ENCODE results near the gene CYSRT1. TPM values are rescaled to one million over a fixed set of nuclear protein-coding genes. Genes with fewer than 3 reads are reported as not detected.
A peak's percentile ranks its signal among the peaks of the same experiment; 100 is the strongest.

Gene CYSRT1
- polyA plus RNA-seq, 3 donors = 0.17 TPM; not detected in 2

DNA sequence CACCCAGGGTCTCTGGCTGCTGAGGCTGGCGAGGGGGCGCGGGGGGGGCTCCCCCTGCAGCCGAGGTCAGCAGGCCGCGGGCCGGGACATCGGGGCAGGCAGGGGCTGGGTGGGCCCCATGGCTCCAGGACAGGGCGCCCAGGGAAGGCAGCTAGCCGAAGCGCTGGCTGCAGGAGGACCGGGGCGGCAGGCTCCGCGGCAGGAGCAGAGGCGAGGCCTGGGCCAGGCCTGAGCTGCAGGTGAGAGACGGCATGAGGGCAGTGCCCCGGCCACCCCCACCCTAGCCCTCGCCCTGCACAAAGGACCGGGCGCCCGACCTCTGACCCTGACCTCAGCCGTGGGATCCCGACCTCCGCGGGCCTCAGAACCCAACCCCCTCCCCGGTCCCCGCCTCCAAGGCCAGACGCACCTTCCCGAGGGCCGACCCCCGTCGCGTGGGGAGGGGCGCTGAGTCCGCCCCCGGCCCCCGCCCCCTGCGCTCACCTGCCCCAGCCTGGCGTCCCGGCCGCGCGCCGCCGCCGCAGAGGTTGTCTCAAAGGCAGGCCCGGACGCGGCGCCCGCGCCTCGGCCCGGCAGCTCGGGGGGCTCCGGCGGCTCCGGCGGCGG lies 3.4 kb upstream of the CYSRT1 start:
- H3K27ac Mint-ChIP-seq = no peak overlapping the region
- peak overlapping the region in 1 of 2 donors; percentile 62 for H3K4me3 Mint-ChIP-seq

More for the DNA sequence above, 3.4 kb upstream of the CYSRT1 start:
- no peak overlapping the region for H3K9ac ChIP-seq (ENCODE audit: insufficient read depth, low read length, poor library complexity, severe bottlenecking)
- peaks cover 23% of the 10 kb centered on the region for H3K4me1 Mint-ChIP-seq
- no peaks in the 10 kb centered on the region for H3K9me3 Mint-ChIP-seq
- no peaks in the 10 kb centered on the region for H3K79me2 ChIP-seq (ENCODE audit: insufficient read depth, low read length)
- no peak overlapping the region for H3K27ac ChIP-seq (ENCODE audit: low read depth in 1 of 2, low read length in 2 of 2)
- H3K27me3 Mint-ChIP-seq (ENCODE audit: low read depth in 3 of 3) = peaks cover 5 to 26% (median 13%) of the 10 kb centered on the region in 3 donors
- 7% methylated on average over 61 of the region's 61 CpGs for WGBS (ENCODE audit: insufficient coverage)
- H4K20me1 ChIP-seq (ENCODE audit: insufficient read depth, low read length) = no peaks in the 10 kb centered on the region
- H3K27me3 ChIP-seq (ENCODE audit: control insufficient read depth in 2 of 2, insufficient read depth in 2 of 2, low read length in 2 of 2) = peaks cover 0 to 15% of the 10 kb centered on the region in 2 donors
- no peak for DNase-seq
- H3K4me2 ChIP-seq (replicated peaks; ENCODE audit: extremely low read depth, low read length, poor library complexity, severe bottlenecking) = peak overlapping the region; percentile 57
- H3K9me3 ChIP-seq (replicated peaks in 1 of 2; ENCODE audit: control insufficient read depth in 1 of 2, insufficient read depth in 1 of 2, low read length in 2 of 2) = no peaks in the 10 kb centered on the region
- peaks cover under 1 to 2% of the 10 kb centered on the region in 2 donors for H3K36me3 Mint-ChIP-seq
- H2AFZ ChIP-seq (ENCODE audit: insufficient read depth, low read depth, low read length, poor library complexity, severe bottlenecking) = no peak overlapping the region
- peaks cover 0 to 1% of the 10 kb centered on the region in 2 donors for H3K36me3 ChIP-seq (replicated peaks in 1 of 2; ENCODE audit: control insufficient read depth in 1 of 2, insufficient read depth in 2 of 2, low read length in 2 of 2)
- H3K4me3 ChIP-seq (replicated peaks in 1 of 3; ENCODE audit: low read depth in 2 of 3, low read length in 3 of 3) = peak overlapping the region in 1 of 3 experiments; percentile 48
- intact Hi-C loops (cut with micrococcal nuclease) = loop anchor here (2.0 to 5.0 kb wide), 2 partner anchors 21 to 94 kb away; partner anchors contain the start of gene TPRN (in 2 of the 2)
- TF ChIP-seq, protein P1, sequence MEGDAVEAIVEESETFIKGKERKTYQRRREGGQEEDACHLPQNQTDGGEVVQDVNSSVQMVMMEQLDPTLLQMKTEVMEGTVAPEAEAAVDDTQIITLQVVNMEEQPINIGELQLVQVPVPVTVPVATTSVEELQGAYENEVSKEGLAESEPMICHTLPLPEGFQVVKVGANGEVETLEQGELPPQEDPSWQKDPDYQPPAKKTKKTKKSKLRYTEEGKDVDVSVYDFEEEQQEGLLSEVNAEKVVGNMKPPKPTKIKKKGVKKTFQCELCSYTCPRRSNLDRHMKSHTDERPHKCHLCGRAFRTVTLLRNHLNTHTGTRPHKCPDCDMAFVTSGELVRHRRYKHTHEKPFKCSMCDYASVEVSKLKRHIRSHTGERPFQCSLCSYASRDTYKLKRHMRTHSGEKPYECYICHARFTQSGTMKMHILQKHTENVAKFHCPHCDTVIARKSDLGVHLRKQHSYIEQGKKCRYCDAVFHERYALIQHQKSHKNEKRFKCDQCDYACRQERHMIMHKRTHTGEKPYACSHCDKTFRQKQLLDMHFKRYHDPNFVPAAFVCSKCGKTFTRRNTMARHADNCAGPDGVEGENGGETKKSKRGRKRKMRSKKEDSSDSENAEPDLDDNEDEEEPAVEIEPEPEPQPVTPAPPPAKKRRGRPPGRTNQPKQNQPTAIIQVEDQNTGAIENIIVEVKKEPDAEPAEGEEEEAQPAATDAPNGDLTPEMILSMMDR (IDR thresholded peaks at IDR 0.05) = no peak
- peaks cover 33 to 52% of the 10 kb centered on the region in 2 donors for H3K4me1 ChIP-seq (ENCODE audit: control insufficient read depth in 1 of 2, insufficient read depth in 2 of 2, low read length in 2 of 2)
